Spleen (tissue), 7 donors: ENCODE measurements around the gene ENGASE.

ENCODE experiments used
- CTCF ChIP-seq, 11 experiments: fragments of 200-600 bp in 7 of 11; fragments of 450-650 bp in 4 of 11; sonication (generic) in 4 of 11; IDR thresholded peaks in 8 of 11; conservative IDR thresholded peaks in 3 of 11; 1 replicate in 7 of 11; 2 replicates in 4 of 11; pipeline versions ENCODE4 v1.4.0 to v1.8.0; 2016 to 2021; ENCODE audit warnings: antibody characterized with exemption in 11 of 11, inconsistent platforms in 4 of 11, mild to moderate bottlenecking in 1 of 11
- POLR2A ChIP-seq, 3 donors: fragments of 450-650 bp; IDR thresholded peaks; one replicate each; pipeline ENCODE4 v1.5.1; 2017; ENCODE audit warnings: antibody characterized with exemption in 3 of 3, mild to moderate bottlenecking in 1 of 3
- POLR2AphosphoS5 ChIP-seq, 3 donors: sonication (generic); formaldehyde crosslinking; IDR thresholded peaks; one replicate each; pipeline ENCODE4 v1.5.1; 2017; ENCODE audit warnings: antibody characterized with exemption in 3 of 3
- donor health status: DM: no; HTN: no; CAD: no; lungs with moderate emphysema.
- donor health status: DM: no; HTN: no; CAD: no.
- donor health status: DM: no; HTN: no; CAD: no.

GRCh38 chr17:79129523-79129922, 54.9 kb downstream of the ENGASE start:
- TF ChIP-seq CTCF (IDR thresholded peaks at IDR 0.05 in 8 of 11, conservative IDR thresholded peaks at IDR 0.05 in 3 of 11): no peak
- no peak for TF ChIP-seq POLR2AphosphoS5 (IDR thresholded peaks at IDR 0.05)
- TF ChIP-seq POLR2A (IDR thresholded peaks at IDR 0.05): no peak
